ENCODE results near the gene GREB1.

GREB1 gene

GRCh38 chr2:11563784-11564666 lies 30.2 kb downstream of the GREB1 start:
- DNase-seq, result no peak

- DNase-seq, result no peak
Observed at GRCh38 chr2:11564816-11565567, 31.1 kb downstream of the GREB1 start.

- DNase-seq, result no peak
Observed at GRCh38 chr2:11566383-11566782, 32.5 kb downstream of the GREB1 start.

- no peak for DNase-seq
Observed at GRCh38 chr2:11567631-11568031, 33.8 kb downstream of the GREB1 start.

- DNase-seq, result no peak
Observed at GRCh38 chr2:11568436-11568835, 34.6 kb downstream of the GREB1 start.

- DNase-seq, result no peak
Observed at GRCh38 chr2:11569636-11570035, 35.8 kb downstream of the GREB1 start.

- DNase-seq, result no peak
Observed at GRCh38 chr2:11571170-11571569, 37.3 kb downstream of the GREB1 start.

GRCh38 chr2:11572996-11573395 lies 39.2 kb downstream of the GREB1 start:
- no peak for DNase-seq

- DNase-seq, result no peak
Observed at GRCh38 chr2:11573418-11574175, 39.8 kb downstream of the GREB1 start.

- DNase-seq, result no peak
Observed at GRCh38 chr2:11574176-11575046, 40.6 kb downstream of the GREB1 start.

- no peak for DNase-seq
Observed at GRCh38 chr2:11576398-11576797, 42.6 kb downstream of the GREB1 start.

- no peak for DNase-seq
Observed at GRCh38 chr2:11577101-11577883, 43.4 kb downstream of the GREB1 start.

- no peak for DNase-seq
Observed at GRCh38 chr2:11578081-11578948, 44.5 kb downstream of the GREB1 start.

GRCh38 chr2:11578986-11579774 lies 45.3 kb downstream of the GREB1 start:
- no peak for DNase-seq

GRCh38 chr2:11579867-11580659 lies 46.2 kb downstream of the GREB1 start:
- no peak for DNase-seq

GRCh38 chr2:11580697-11581096 lies 46.9 kb downstream of the GREB1 start:
- no peak for DNase-seq

- no peak for DNase-seq
Observed at GRCh38 chr2:11581124-11581796, 47.4 kb downstream of the GREB1 start.

All from activated CD4-positive, alpha-beta T cell treated with anti-CD3 and anti-CD28 coated beads, Interleukin-2, amount 50 U/mL, for 48 hours (primary cell).